ENCODE results near the gene RTN4. TPM values are rescaled to one million over a fixed set of nuclear protein-coding genes. Genes with fewer than 3 reads are reported as not detected.
A peak's percentile ranks its signal among the peaks of the same experiment; 100 is the strongest.

RTN4 gene
- 100 to 1,000 TPM; 107 to 112 TPM for total RNA-seq
- 183 TPM for polyA plus RNA-seq (ENCODE audit: insufficient read depth, low read depth, low replicate concordance)
- long read RNA-seq, donor 1, transcript RTN4-201 (7 exons, 2,333 nt) = major isoform, 54 of 77 reads
- long read RNA-seq, donor 1, transcript RTN4-213 (3 exons, 832 nt) = minor isoform, 5 of 77 reads
- long read RNA-seq, donor 1, partial matches to known transcripts = 13 of 77 reads
- long read RNA-seq, donor 1, other reads (novel, unspliced or antisense) = 0 of 77 reads
- long read RNA-seq, donor 2, transcript RTN4-215 (2 exons, 860 nt) = minor isoform, 8 of 75 reads
- long read RNA-seq, donor 2, transcript RTN4-201 (7 exons, 2,333 nt) = major isoform, 56 of 75 reads
- long read RNA-seq, donor 2, partial matches to known transcripts = 6 of 75 reads
- long read RNA-seq, donor 2, other reads (novel, unspliced or antisense) = 0 of 75 reads

- 0 to 1% methylated on average over 39 to 53 of the region's 66 CpGs for WGBS, 2 donors
- no peaks in the 10 kb centered on the region for H3K9me3 ChIP-seq
- no peaks in the 10 kb centered on the region for H3K36me3 ChIP-seq (ENCODE audit: low read depth, missing control alignments)
- H3K27me3 ChIP-seq = no peaks in the 10 kb centered on the region
- H3K27ac ChIP-seq = peak within 1 kb of the TSS; percentile 99
- peak; percentile 99 for DNase-seq
- TF ChIP-seq POLR2A (IDR thresholded peaks at IDR 0.05) (peak; percentile 99), CTCF (IDR thresholded peaks at IDR 0.05) (peak in 1 of 3 experiments; percentile 15)
- H3K4me3 ChIP-seq = peak within 1 kb of the TSS; percentile 88 to 97
- peaks cover 16% of the 10 kb centered on the region for H3K4me1 ChIP-seq
- intact Hi-C loops (cut with DNase I; ENCODE audit: low total_unique reads) = no loop called here
Measured at GRCh38 chr2:55050100-55050994, at the start of gene RTN4. TSS of gene RTN4 (minus strand) at chr2:55050451. CDS start at chr2:55050300, 151 bp downstream.

GRCh38 chr2:55099493-55099877, 49.2 kb upstream of the RTN4 start:
- Histone ChIP-seq H3K27me3 (no peaks in the 10 kb centered on the region), H3K4me1 (peaks cover 7% of the 10 kb centered on the region), H3K36me3 (ENCODE audit: low read depth, missing control alignments) (no peaks in the 10 kb centered on the region), H3K9me3 (no peaks in the 10 kb centered on the region), H3K4me3 (no peak overlapping the region), H3K27ac (no peak overlapping the region)
- DNase-seq = no peak
- TF ChIP-seq CTCF (IDR thresholded peaks at IDR 0.05) = no peak
- TF ChIP-seq POLR2A (IDR thresholded peaks at IDR 0.05) = no peak
- WGBS, 2 donors = 94 to 98% methylated on average over 2 of the region's 2 CpGs
- intact Hi-C loops (cut with DNase I; ENCODE audit: low total_unique reads) = no loop called here

- Histone ChIP-seq H3K27me3 (no peaks in the 10 kb centered on the region), H3K4me1 (peaks cover 7% of the 10 kb centered on the region), H3K4me3 (no peak overlapping the region), H3K27ac (no peak overlapping the region), H3K36me3 (ENCODE audit: low read depth, missing control alignments) (no peaks in the 10 kb centered on the region), H3K9me3 (no peaks in the 10 kb centered on the region)
- DNase-seq = no peak
- intact Hi-C loops (cut with DNase I; ENCODE audit: low total_unique reads) = no loop called here
- 47 to 55% methylated on average over 6 of the region's 6 CpGs for WGBS, 2 donors
- TF ChIP-seq CTCF (IDR thresholded peaks at IDR 0.05) (no peak), POLR2A (IDR thresholded peaks at IDR 0.05) (no peak)
Measured at GRCh38 chr2:55097461-55098410, 47.5 kb upstream of the RTN4 start.

GRCh38 chr2:55097082-55097460, 46.8 kb upstream of the RTN4 start:
- no peak overlapping the region for H3K4me3 ChIP-seq
- intact Hi-C loops (cut with DNase I; ENCODE audit: low total_unique reads) = no loop called here
- H3K36me3 ChIP-seq (ENCODE audit: low read depth, missing control alignments) = no peaks in the 10 kb centered on the region
- no peaks in the 10 kb centered on the region for H3K27me3 ChIP-seq
- H3K4me1 ChIP-seq = peaks cover 7% of the 10 kb centered on the region
- TF ChIP-seq CTCF (IDR thresholded peaks at IDR 0.05) (no peak), POLR2A (IDR thresholded peaks at IDR 0.05) (no peak)
- no peak for DNase-seq
- 62 to 75% methylated on average over 1 of the region's 1 CpG for WGBS, 2 donors
- no peaks in the 10 kb centered on the region for H3K9me3 ChIP-seq
- H3K27ac ChIP-seq = no peak overlapping the region
